H1 (cell line): Measurements from ENCODE around the gene BICD1.

Source experiments
- MAFK ChIP-seq: IDR thresholded peaks from 2 replicates; pipeline ENCODE4 v1.6.1; 2012; ENCODE audit warnings: low read depth, mild to moderate bottlenecking, improper control_type of control experiment, low read length
- POLR2A ChIP-seq, 2 experiments: IDR thresholded peaks; 1 replicate in 1 of 2; 2 replicates in 1 of 2; pipeline ENCODE4 v1.6.1; 2011; ENCODE audit warnings: low read depth in 2 of 2, low read length in 2 of 2, mild to moderate bottlenecking in 2 of 2; ENCODE audit errors: control extremely low read depth in 1 of 2
- TF ChIP-seq, protein P1 (sequence below), 3 experiments: IDR thresholded peaks; 1 replicate in 2 of 3; 2 replicates in 1 of 3; pipeline versions ENCODE4 v1.5.1 to v1.6.1; 2011; ENCODE audit warnings: low read length in 3 of 3, mild to moderate bottlenecking in 3 of 3, inconsistent platforms in 2 of 3, low read depth in 1 of 3, moderate library complexity in 1 of 3; ENCODE audit not compliant: insufficient read depth in 1 of 3; ENCODE audit errors: control extremely low read depth in 1 of 3

DNA sequence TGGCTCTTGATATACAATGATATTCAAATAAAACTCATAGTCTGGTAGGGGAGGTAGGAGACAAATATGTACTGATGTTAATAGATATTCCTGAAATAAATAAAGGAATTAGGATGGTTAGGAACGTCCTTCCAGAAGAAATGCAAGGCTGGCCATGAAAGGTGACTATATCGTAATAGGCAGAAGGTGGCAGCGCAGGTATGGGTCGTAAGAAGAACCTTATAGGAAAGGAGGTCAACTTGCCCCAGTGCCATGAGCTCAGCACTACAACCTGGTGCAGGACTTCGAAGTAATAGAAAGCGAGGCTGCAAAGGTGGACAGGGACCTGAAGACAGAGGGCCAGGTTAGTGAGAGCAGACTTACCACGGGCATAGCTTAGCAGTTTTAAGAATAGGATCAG, 237.4 kb downstream of the BICD1 start:
- TF ChIP-seq, protein P1, sequence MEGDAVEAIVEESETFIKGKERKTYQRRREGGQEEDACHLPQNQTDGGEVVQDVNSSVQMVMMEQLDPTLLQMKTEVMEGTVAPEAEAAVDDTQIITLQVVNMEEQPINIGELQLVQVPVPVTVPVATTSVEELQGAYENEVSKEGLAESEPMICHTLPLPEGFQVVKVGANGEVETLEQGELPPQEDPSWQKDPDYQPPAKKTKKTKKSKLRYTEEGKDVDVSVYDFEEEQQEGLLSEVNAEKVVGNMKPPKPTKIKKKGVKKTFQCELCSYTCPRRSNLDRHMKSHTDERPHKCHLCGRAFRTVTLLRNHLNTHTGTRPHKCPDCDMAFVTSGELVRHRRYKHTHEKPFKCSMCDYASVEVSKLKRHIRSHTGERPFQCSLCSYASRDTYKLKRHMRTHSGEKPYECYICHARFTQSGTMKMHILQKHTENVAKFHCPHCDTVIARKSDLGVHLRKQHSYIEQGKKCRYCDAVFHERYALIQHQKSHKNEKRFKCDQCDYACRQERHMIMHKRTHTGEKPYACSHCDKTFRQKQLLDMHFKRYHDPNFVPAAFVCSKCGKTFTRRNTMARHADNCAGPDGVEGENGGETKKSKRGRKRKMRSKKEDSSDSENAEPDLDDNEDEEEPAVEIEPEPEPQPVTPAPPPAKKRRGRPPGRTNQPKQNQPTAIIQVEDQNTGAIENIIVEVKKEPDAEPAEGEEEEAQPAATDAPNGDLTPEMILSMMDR (IDR thresholded peaks at IDR 0.05; ENCODE audit: control extremely low read depth in 1 of 3, insufficient read depth in 1 of 3, low read depth in 1 of 3, low read length in 3 of 3), result peak; percentile 8 to 64 (median 49); a peak in 3 of 4 replicates
- TF ChIP-seq POLR2A (IDR thresholded peaks at IDR 0.05; ENCODE audit: control extremely low read depth in 1 of 2, low read depth in 2 of 2, low read length in 2 of 2) (no peak), MAFK (no peak)
